Fibroblast of skin of left biceps (primary cell): ENCODE measurements around the gene AIFM1.

Experiments used
- DNase-seq, 2 experiments: peaks; one replicate each; pipeline ENCODE4 v3.0.0-alpha.2; 2013; ENCODE audit warnings: low read depth in 2 of 2

The AIFM1 gene

GRCh38 chrX:130165703-130166502, at the start of gene AIFM1:
AIFM1 (minus strand) TSS chrX:130165841; CDS start chrX:130165656, 185 bp downstream.
- peak; percentile 76 to 82 for DNase-seq

- no peak for DNase-seq
These were observed 47.7 kb upstream of the AIFM1 start for GRCh38 chrX:130213376-130213775.

- DNase-seq: no peak
These were observed 46.7 kb upstream of the AIFM1 start for GRCh38 chrX:130212371-130212770.

- DNase-seq: no peak
These were observed 46.0 kb upstream of the AIFM1 start for GRCh38 chrX:130211415-130212186.

- no peak for DNase-seq
These were observed 39.0 kb upstream of the AIFM1 start for GRCh38 chrX:130204647-130205046.

GRCh38 chrX:130197464-130197863, 31.8 kb upstream of the AIFM1 start:
- DNase-seq: no peak

GRCh38 chrX:130196466-130196865, 30.8 kb upstream of the AIFM1 start:
- DNase-seq: peak; percentile 39

GRCh38 chrX:130190801-130191200, 25.2 kb upstream of the AIFM1 start:
- no peak for DNase-seq

GRCh38 chrX:130186651-130187050, 21.0 kb upstream of the AIFM1 start:
- DNase-seq: no peak

- no peak for DNase-seq
These were observed 19.2 kb upstream of the AIFM1 start for GRCh38 chrX:130184857-130185256.

GRCh38 chrX:130184168-130184567, 18.5 kb upstream of the AIFM1 start:
- DNase-seq: no peak

GRCh38 chrX:130179579-130180215, 14.1 kb upstream of the AIFM1 start:
- DNase-seq: no peak

- DNase-seq: no peak
These were observed 13.5 kb upstream of the AIFM1 start for GRCh38 chrX:130179170-130179569.

GRCh38 chrX:130176942-130177341, 11.3 kb upstream of the AIFM1 start:
- DNase-seq: no peak

- no peak for DNase-seq
These were observed 10.7 kb upstream of the AIFM1 start for GRCh38 chrX:130176354-130176776.

GRCh38 chrX:130174937-130175336, 9.3 kb upstream of the AIFM1 start:
- no peak for DNase-seq

- DNase-seq: no peak
These were observed 8.5 kb upstream of the AIFM1 start for GRCh38 chrX:130174045-130174704.

GRCh38 chrX:130173190-130173895, 7.7 kb upstream of the AIFM1 start:
- no peak for DNase-seq

- DNase-seq: no peak
These were observed 6.6 kb upstream of the AIFM1 start for GRCh38 chrX:130172127-130172845.

GRCh38 chrX:130171446-130172126, 5.9 kb upstream of the AIFM1 start, which contains the start of gene RAB33A:
RAB33A (plus strand) TSS chrX:130171962; CDS start chrX:130172063, 101 bp downstream.
- no peak for DNase-seq
